Fibroblast of lung (primary cell): ENCODE data around the gene INPP4A. TPM values are rescaled to one million over a fixed set of nuclear protein-coding genes. Genes with fewer than 3 reads are reported as not detected.

Experiments used
- DNase-seq, 2 donors: peaks; one replicate each; pipeline versions ENCODE4 v3.0.0 to v3.0.0-alpha.2; 2010; ENCODE audit warnings: low read depth in 2 of 2
- H2AFZ ChIP-seq: 2 replicates; pipeline ENCODE4 v1.5.1; 2012; ENCODE audit warnings: low read length, control low read depth, inconsistent platforms
- H3K27ac ChIP-seq: 2 replicates; pipeline ENCODE4 v1.5.1; 2011; ENCODE audit warnings: low read length, control low read depth; ENCODE audit not compliant: insufficient read depth
- H3K27me3 ChIP-seq: 2 replicates; pipeline ENCODE4 v1.5.1; 2011; ENCODE audit warnings: mild to moderate bottlenecking, low read length; ENCODE audit not compliant: control insufficient read depth, insufficient read depth
- H3K36me3 ChIP-seq: 2 replicates; pipeline ENCODE4 v1.5.1; 2011; ENCODE audit warnings: low read length; ENCODE audit not compliant: control insufficient read depth, insufficient read depth
- H3K4me1 ChIP-seq: 2 replicates; pipeline ENCODE4 v1.5.1; 2011; ENCODE audit warnings: low read length; ENCODE audit not compliant: control insufficient read depth, insufficient read depth; ENCODE audit errors: extremely low read depth
- H3K4me2 ChIP-seq: 2 replicates; pipeline ENCODE4 v1.5.1; 2011; ENCODE audit warnings: low read length, control low read depth; ENCODE audit not compliant: insufficient read depth; ENCODE audit errors: extremely low read depth
- H3K4me3 ChIP-seq, 4 experiments: fragments of 200-600 bp in 1 of 4; sonication (generic) in 1 of 4; replicated peaks in 1 of 4; 2 replicates each; pipeline ENCODE4 v1.5.1; 2011 to 2016; ENCODE audit warnings: low read length in 4 of 4, low read depth in 3 of 4, mild to moderate bottlenecking in 3 of 4, control low read depth in 2 of 4, inconsistent platforms in 1 of 4, mixed read lengths in 1 of 4; ENCODE audit not compliant: insufficient read depth in 1 of 4; ENCODE audit errors: control extremely low read depth in 1 of 4
- H3K79me2 ChIP-seq: 2 replicates; pipeline ENCODE4 v1.5.1; 2012; ENCODE audit warnings: mild to moderate bottlenecking, low read length, inconsistent platforms; ENCODE audit not compliant: control insufficient read depth, insufficient read depth
- H3K9ac ChIP-seq: 2 replicates; pipeline ENCODE4 v1.5.1; 2011; ENCODE audit warnings: mild to moderate bottlenecking, low read length, control low read depth; ENCODE audit not compliant: insufficient read depth
- H3K9me3 ChIP-seq: 2 replicates; pipeline ENCODE4 v1.5.1; 2012; ENCODE audit warnings: low read depth, low read length; ENCODE audit not compliant: control insufficient read depth, insufficient read depth
- H4K20me1 ChIP-seq: 2 replicates; pipeline ENCODE4 v1.5.1; 2011; ENCODE audit warnings: low read length; ENCODE audit not compliant: control insufficient read depth, insufficient read depth; ENCODE audit errors: extremely low read depth
- EZH2 ChIP-seq: IDR thresholded peaks from 2 replicates; pipeline ENCODE4 v1.5.1; 2012; ENCODE audit warnings: low read length, control low read depth, mild to moderate bottlenecking; ENCODE audit errors: missing control alignments
- polyA plus RNA-seq, 2 donors: library from polyadenylated mRNA; depleted of rRNA in 1 of 2; stranded (reverse) in 1 of 2; unstranded in 1 of 2; fragments of >200 nt; gene quantifications; 2 replicates each; pipeline ENCODE4 v1.2.1, GENCODE V29; 2011 to 2012; ENCODE audit warnings: missing spikeins in 1 of 2
- total RNA-seq: library from RNA; depleted of rRNA; stranded (reverse); fragments of >200 nt; gene quantifications from 2 replicates; pipeline ENCODE4 v1.2.1, GENCODE V29; 2014
- TF ChIP-seq, protein P1 (sequence below), 2 donors: IDR thresholded peaks in 1 of 2; conservative IDR thresholded peaks in 1 of 2; 1 replicate in 1 of 2; 2 replicates in 1 of 2; pipeline ENCODE4 v1.5.1; 2011 to 2012; ENCODE audit warnings: low read length in 2 of 2, control low read depth in 1 of 2, inconsistent platforms in 1 of 2, low read depth in 1 of 2, mild to moderate bottlenecking in 1 of 2

INPP4A gene
- total and polyA plus RNA-seq, 2 donors (not counting 1 experiment from before 2014, with no cell fraction given): 10.2 to 26.1 TPM

DNA sequence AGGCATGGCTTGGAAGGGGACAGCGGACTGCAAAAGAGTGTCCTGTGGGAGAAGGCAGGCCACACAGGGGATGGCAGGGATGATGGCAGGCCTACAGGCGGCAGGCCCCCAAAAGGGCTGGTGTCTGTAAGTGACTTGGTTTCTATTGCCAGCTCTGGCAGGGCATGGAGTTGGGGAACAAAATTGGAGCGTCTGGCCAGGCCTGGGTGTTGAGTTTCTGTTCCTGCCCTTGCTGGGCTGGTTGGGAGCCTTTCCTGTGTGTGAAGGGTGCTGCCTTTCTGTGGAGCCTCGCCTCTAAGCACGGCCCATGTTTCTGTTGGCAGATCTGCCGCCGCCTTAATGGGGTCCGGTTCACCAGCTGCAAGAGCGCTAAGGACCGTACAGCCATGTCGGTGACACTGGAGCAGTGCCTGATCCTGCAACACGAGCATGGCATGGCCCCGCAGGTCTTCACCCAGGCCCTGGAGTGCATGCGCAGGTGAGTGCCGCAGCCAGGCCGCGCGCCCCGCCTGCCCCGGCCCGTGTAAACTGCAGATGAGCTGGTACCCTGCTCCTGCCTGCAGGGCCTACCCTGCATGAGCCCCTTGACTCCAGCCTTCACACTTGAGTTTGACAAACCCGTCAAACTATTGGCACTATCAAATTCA lies 132.1 kb downstream of the INPP4A start:
- no peak overlapping the region for H3K4me3 ChIP-seq
- no peaks in the 10 kb centered on the region for H3K4me1 ChIP-seq
- no peak overlapping the region for H2AFZ ChIP-seq
- no peaks in the 10 kb centered on the region for H3K36me3 ChIP-seq
- no peak overlapping the region for H3K4me2 ChIP-seq
- H3K79me2 ChIP-seq: no peaks in the 10 kb centered on the region
- TF ChIP-seq, protein P1, sequence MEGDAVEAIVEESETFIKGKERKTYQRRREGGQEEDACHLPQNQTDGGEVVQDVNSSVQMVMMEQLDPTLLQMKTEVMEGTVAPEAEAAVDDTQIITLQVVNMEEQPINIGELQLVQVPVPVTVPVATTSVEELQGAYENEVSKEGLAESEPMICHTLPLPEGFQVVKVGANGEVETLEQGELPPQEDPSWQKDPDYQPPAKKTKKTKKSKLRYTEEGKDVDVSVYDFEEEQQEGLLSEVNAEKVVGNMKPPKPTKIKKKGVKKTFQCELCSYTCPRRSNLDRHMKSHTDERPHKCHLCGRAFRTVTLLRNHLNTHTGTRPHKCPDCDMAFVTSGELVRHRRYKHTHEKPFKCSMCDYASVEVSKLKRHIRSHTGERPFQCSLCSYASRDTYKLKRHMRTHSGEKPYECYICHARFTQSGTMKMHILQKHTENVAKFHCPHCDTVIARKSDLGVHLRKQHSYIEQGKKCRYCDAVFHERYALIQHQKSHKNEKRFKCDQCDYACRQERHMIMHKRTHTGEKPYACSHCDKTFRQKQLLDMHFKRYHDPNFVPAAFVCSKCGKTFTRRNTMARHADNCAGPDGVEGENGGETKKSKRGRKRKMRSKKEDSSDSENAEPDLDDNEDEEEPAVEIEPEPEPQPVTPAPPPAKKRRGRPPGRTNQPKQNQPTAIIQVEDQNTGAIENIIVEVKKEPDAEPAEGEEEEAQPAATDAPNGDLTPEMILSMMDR (conservative IDR thresholded peaks at IDR 0.05 in 1 of 2, IDR thresholded peaks at IDR 0.05 in 1 of 2; ENCODE audit: low read depth in 1 of 2, low read length in 2 of 2): no peak
- TF ChIP-seq EZH2: no peak
- no peaks in the 10 kb centered on the region for H3K9me3 ChIP-seq
- no peaks in the 10 kb centered on the region for H4K20me1 ChIP-seq
- no peak overlapping the region for H3K27ac ChIP-seq
- no peak for DNase-seq
- no peak overlapping the region for H3K9ac ChIP-seq
- H3K27me3 ChIP-seq: no peaks in the 10 kb centered on the region

DNA sequence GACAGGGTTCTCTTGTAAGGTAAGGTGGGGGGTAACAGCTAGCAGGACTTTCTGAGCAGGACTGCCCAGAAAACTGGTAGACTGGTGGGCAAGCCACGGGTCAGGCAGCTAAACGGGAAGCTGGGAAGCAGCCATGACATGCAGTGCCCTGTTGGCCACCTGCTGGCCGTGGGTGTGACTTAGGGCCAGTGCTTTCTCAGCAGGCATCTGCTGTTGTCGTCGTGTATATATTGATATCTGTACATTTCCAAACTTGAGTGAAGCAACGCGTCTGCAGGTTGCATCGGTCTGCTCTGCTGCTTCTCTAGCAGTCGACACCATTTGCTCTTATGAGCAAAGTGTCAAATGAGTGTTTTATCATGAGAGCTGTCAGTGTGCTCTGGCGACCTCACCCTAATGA lies 132.7 kb downstream of the INPP4A start:
- no peak overlapping the region for H3K4me2 ChIP-seq
- H3K9me3 ChIP-seq: no peaks in the 10 kb centered on the region
- no peaks in the 10 kb centered on the region for H4K20me1 ChIP-seq
- H3K36me3 ChIP-seq: no peaks in the 10 kb centered on the region
- no peaks in the 10 kb centered on the region for H3K27me3 ChIP-seq
- H3K27ac ChIP-seq: no peak overlapping the region
- H3K79me2 ChIP-seq: no peaks in the 10 kb centered on the region
- H3K4me1 ChIP-seq: no peaks in the 10 kb centered on the region
- no peak overlapping the region for H2AFZ ChIP-seq
- H3K9ac ChIP-seq: no peak overlapping the region
- TF ChIP-seq, protein P1 (conservative IDR thresholded peaks at IDR 0.05 in 1 of 2, IDR thresholded peaks at IDR 0.05 in 1 of 2; ENCODE audit: low read depth in 1 of 2, low read length in 2 of 2): peak in 1 of 2 donors; percentile 20
- TF ChIP-seq EZH2: no peak
- H3K4me3 ChIP-seq: no peak overlapping the region
- no peak for DNase-seq

GRCh38 chr2:98578231-98578630 lies 133.6 kb downstream of the INPP4A start:
- Histone ChIP-seq H4K20me1 (no peaks in the 10 kb centered on the region), H3K4me1 (no peaks in the 10 kb centered on the region), H2AFZ (no peak overlapping the region), H3K9ac (no peak overlapping the region), H3K4me2 (no peak overlapping the region), H3K4me3 (no peak overlapping the region), H3K9me3 (no peaks in the 10 kb centered on the region), H3K27me3 (no peaks in the 10 kb centered on the region), H3K27ac (no peak overlapping the region), H3K36me3 (no peaks in the 10 kb centered on the region), H3K79me2 (no peaks in the 10 kb centered on the region)
- DNase-seq: no peak
- TF ChIP-seq, protein P1 (conservative IDR thresholded peaks at IDR 0.05 in 1 of 2, IDR thresholded peaks at IDR 0.05 in 1 of 2; ENCODE audit: low read depth in 1 of 2, low read length in 2 of 2): no peak
- no peak for TF ChIP-seq EZH2
